GM18867 (cell line): Measurements from ENCODE around the gene NRBP1.
A peak's percentile ranks its signal among the peaks of the same experiment; 100 is the strongest.

Source experiments
- ATAC-seq: cut with Tn5 transposase; IDR thresholded peaks from one replicate; pipeline ENCODE4 v1.9.1; 2021; ENCODE audit warnings: mild to moderate bottlenecking, moderate library complexity; ENCODE audit not compliant: unreplicated experiment

NRBP1 gene

DNA sequence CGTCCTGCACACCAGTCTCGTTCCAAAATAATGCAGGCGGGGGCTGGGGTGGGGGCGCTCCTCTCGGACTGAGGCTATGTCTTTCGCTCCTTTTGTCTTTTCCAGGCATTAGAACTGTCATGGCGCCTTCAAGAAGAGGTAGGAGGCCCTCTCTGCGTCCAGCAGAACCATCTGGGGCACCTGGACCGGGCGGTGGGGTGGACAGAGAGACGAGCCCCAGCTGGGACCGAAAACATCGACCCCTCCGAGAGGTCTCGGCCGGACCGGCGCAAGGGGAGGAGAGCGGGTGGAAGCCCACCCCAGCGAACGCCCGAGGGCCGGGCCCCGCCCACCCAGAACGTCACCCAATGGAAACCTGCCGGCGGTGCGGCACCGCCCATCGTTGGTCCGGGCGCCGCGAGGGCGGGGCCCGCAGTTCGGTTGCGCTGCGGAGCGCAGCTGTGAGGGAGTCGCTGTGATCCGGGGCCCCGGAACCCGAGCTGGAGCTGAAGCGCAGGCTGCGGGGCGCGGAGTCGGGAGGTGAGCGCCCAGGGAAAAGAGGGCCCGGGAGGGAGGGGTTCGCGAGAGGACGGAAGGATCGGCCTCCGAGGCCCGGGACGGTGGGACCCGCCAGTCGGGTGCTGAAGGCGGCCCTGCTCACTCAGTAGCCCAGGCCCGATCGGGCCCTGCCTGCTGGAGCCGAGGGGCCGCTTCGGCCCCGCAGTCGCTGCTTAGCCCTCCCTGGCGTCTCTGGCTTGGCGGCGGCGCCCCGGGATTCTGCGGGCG, at the start of gene NRBP1:
Gene NRBP1, plus strand, starts transcription at position 419 of the 765 bp plus-strand sequence. CDS start 4,643 bp downstream, outside the sequence.
- peak; percentile 85 for ATAC-seq

DNA sequence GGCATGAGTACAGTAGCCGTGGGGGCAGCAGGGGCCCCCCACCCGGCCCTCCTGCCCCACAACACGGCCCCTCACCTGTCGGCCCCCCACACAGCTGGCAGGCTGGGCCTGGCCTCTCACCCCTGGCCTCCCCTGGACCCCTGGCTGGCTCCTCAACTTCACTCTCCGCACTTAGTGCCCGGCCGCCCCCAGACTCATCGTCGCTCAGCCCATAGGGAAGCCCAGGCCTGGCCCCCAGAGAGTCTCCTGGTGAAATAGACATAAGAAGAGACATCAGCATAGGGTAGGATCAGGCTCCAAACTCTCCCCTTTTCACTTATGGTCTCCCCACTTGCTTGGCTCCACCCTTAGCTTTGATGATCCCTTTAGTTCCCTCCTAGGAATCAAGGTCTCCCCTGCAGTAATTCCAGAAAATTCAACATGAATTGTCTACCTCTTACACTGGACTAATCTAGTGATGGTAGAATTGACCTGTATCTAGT, 49.6 kb upstream of the NRBP1 start:
- no peak for ATAC-seq

DNA sequence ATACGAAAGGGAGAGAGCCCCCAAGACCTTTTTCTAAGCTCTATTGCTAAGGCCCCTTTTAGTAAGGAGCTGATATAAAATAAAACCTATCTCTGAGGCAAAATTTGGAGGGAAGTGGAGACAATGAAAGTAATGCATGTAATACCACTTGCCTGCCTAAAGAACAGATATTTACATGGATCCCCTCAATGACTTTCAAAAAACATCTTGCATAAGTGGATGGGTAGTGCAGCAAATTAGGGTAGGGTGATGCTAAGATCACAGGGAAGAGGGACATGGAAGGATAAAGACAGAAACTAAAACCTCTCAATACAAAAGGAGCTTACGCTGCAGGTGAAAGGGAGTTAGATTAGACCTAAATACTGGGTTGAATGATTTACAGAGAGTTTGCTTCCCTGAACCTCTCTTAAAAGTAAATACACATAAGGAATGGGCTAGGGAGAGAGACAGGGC, 49.0 kb upstream of the NRBP1 start:
- ATAC-seq = no peak

DNA sequence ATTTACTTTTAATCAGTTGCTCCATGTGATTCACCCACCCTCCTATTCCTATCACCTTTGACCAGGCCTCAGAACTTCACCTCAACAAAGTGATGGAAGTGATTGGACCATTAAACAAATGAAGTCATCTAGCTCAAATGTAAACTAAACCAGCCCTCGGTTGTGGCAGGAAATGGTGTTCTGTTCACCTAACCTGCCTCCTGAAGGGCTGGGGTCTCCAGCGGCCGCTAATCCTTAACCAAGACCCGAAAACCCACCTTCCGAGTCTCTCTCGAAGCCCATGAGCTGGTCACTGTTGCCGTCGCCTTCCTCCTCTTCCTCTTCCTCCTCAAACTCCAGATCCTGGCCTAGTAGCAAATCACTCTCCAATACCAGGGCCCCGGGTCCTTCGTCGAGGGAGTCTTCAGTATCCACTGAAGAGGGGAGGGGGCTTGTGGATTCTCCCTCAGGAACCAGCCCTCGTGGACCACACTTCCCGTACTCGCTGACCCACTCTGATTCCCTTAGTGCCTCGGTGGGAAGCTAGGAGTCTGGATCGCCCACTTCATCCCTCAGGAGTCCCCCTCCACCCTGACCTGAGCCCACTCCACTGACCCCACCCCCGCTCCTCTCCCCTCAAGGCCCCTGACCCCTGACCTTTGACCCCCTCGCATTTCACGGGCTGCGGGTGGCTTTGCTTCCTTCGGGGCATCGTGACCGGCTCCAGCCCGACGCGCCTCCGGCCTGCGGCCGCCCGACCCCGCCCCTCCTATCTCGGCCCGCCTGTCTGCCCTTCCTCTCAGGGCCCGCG, 48.4 kb upstream of the NRBP1 start:
- ATAC-seq = peak; percentile 34

DNA sequence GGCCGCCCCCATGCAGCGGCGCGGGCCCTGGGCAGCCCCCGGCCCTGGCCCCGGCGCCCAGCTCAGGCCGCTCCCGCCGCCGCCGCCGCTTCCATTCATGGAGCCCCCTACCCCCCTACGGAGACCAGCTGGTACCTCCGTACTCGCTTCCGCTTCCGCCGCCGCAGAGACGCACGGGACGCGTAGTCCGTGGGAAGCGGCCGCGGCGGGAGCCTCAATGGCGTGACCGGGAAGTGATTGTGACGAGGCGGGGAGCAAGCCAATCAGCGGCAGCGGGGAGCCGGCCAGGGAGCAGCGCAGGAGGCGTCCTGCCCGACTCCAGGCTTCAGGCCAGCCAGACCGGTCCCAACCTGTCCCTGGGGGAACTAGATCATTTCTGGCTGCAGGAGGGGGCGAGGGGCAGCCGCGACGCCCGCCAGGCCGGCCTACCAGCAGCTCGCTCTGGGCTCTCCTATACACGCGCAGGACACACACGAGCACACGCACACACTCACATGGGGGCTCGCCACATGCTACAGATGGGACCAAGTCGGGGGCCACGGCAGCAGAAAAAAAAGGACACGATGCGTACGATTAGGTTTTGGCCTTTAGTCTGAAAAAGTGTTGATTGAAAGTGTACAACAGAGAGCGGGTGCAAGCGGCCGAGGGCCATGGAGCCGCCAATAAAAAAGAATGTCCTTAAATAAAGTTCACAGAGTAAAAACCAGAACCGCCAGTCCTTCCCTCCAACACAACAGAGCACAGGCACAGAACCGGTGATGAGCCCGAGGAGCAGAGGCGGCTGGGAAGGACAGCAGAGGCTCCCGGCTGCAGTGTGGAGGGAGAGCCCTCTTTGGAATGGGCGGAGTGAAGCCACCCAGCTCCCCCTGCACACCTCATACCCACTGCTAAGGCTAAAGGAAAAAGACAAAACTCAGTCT, 47.5 kb upstream of the NRBP1 start, which contains the start of gene ZNF513:
Gene ZNF513, minus strand, starts transcription at position 109 of the 920 bp plus-strand sequence. CDS start 208 bp downstream, outside the sequence.
- peak; percentile 80 for ATAC-seq

DNA sequence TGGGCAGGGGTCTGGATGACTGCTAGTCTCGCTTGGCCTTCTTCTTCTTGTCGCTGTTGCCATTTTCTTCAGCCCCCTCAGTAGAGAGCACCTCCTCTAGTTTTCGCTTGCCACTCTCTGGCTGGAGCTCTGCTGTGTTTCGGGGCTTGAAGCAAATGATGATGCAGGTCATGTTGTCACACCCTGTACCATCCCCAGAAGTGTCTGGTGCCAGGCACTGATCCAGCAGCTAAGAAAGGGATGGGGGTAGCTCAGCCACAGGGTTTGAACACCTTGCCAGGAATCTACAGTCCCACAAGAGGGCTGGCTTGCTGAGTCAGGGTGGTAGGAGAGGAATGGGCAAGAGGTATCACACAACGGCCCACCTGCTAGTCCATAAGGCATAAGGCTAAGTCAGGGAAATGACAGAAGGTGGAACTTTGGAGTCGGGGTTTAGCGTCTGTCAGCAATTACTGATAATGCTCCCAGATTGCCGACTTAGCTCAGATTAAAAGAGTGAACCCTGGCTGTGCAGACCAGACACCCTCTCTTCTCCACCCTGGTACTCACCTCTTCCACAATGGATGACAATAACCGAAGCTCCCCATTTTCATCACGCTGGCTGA, 46.8 kb upstream of the NRBP1 start:
- ATAC-seq = no peak

DNA sequence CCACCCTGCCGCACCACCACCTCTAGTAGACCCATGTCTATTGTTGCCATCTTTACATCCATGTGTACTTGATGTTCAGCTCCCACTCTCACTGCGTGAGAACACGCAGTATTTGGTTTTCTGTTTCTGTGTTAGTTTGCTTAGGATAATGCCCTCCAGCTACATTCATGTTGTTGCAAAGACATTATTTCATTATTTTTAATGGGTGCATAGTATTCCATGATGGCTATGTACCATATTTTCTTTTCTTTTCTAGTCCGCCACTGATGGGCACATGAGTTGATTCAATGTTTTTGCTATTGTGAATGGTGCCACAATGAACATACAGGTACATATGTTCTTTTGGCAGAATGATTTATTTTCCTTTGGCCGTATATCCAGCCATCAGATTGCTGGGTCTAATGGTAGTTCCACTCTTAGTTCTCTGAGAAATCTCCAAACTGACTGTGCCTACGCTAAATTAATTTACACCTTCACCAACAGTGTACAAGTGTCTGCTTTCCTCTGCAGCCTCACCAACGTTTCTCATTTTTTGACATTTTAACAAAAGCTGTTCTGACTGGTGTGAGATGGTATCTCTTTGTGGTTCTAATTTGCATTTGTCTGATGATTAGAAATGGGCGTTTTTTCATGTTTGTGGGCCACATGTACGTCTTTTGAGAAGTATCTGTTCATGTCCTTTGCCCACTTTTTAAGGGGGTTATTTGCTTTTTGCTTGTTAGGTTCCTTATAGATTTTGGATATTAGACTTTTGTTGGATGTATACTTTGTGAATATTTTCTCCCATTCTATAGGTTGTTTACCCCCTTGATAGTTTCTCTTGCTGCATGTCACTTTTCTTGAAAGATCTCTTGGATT, 37.4 kb upstream of the NRBP1 start:
- no peak for ATAC-seq

DNA sequence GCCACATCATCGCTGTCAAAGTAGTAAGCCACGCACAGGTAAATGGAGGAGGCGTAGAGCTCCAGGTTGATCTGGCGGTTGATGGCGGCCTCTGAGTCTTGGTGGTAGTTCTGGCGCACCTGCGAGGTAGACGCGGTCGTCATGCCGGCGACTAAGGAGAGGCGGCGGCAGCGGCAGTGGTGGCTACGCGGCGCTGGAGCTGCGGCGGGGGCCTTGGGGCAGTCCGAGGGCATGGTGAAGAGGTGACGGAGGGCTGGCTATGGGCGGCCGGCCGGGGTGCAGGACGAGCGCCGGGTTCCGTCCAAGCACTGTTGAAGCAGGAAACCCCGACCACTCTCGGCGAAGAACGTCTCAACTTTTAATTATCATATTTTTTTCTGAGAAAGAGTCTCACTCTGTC, 35.2 kb upstream of the NRBP1 start:
- ATAC-seq = no peak

DNA sequence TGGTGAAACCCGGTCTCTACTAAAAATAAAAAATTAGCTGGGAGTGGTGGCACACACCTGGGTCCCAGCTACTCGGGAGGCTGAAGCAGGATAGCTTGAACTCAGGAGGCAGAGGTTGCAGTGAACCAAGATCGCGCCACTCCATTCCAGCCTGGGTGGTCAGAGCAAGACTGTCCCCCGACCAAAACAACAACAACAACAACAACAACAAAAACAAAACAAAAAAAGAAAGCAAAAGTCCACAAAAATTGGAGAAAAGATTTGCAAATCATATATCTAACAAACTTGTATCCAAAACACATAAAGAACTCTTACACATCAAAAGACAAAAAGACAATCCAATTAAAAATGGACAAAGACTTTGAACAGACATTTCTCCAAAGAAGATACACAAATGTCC, 29.5 kb upstream of the NRBP1 start:
- no peak for ATAC-seq

DNA sequence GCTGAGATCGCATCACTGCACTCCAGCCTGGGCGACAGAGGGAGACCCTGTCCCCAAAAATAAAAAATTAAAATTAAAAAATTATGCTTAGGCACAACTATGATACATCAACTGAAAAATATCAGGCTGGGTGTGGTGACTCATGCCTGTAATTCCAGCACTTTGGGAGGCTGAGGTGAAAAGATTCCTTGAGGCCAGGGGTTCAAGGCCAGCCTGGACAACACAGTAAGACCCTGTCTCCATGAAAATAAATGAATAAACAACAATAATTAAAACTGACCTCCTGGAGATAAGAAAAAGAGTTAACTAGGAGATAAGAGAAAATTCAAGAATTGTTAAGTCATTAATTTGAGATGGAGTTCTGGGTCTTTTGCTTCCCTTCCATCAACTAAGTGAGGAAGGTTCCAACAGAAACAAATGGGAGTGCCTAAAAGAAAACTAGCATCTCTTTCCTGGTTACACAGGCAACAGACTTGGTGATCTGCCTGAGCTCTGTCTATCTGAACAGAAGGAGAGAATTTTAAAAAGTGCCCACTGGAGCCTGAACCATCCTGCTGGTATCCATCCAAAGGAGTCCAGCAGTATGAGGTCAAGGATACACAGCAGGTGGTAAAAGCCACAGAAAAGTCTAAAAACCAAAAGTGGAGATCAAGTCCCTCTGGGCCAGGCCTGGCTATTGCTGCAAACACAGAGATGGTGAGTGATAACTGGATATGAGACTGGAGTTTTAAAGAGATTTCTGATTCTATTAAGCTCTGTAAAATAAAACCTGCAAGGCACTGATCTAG, 27.9 kb upstream of the NRBP1 start:
- ATAC-seq = no peak

DNA sequence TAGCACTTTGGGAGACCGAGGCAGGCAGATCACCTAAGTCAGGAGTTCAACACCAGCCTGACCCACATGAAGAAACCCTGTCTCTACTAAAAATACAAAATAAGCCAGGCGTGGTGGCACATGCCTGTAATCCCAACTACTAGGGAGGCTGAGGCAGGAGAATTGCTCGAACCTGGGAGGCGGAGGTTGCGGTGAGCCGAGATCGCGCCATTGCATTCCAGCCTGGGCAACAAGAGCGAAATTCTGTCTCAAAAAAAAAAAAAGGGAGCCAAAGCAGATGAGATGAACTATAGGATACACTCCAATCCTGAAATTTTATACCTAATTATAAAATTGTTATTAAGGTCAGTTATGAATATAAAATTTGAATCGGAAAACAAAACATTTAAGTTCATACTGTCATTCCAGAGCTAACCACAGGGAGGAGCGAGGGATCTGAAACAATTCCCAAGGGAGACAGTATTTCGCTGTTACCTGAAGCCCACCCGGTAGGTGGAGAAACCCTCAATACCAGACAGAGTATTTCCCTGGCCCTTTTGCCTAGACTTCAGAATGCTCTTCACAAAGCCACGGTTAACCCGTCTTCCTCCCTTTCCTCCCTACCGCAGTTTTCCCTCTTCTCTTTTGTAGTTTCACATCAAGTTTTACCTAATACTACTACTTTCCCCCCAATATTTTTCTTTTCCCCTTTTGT, 20.5 kb upstream of the NRBP1 start:
- ATAC-seq = no peak

DNA sequence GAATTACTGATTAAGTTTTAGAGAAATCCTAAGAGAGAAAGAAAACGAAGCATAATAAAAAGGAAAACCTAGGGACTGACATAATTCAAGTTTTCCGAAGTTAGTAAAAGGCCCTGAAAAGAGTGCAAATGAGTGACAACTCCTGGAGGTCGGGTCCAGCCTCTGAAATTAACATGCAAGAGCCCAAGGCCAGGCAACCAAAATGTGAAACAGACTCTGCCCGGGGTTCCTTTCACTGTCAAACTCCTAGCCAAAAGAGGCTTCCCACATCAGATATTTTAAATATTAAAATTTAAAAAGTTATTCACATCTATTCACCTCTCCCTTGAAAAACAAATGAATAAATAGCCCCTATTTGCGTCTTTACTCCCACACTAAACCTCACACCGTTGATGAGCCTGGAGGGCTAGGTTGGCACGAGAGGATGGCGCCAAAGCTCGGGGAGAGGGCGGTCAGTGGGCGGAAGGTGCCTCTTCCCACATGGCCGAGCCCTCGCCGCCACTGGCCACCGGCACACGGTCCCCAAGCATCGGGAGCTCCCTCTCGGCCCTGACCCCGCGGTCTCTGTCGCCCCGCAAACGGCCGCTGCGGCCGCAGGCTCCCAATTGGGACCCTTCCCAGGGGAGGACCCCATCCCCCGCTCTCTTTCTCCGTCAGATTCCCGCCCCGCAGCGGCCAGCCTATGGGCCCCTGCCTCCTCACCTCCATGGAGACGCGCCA, 19.7 kb upstream of the NRBP1 start:
- peak; percentile 26 for ATAC-seq

DNA sequence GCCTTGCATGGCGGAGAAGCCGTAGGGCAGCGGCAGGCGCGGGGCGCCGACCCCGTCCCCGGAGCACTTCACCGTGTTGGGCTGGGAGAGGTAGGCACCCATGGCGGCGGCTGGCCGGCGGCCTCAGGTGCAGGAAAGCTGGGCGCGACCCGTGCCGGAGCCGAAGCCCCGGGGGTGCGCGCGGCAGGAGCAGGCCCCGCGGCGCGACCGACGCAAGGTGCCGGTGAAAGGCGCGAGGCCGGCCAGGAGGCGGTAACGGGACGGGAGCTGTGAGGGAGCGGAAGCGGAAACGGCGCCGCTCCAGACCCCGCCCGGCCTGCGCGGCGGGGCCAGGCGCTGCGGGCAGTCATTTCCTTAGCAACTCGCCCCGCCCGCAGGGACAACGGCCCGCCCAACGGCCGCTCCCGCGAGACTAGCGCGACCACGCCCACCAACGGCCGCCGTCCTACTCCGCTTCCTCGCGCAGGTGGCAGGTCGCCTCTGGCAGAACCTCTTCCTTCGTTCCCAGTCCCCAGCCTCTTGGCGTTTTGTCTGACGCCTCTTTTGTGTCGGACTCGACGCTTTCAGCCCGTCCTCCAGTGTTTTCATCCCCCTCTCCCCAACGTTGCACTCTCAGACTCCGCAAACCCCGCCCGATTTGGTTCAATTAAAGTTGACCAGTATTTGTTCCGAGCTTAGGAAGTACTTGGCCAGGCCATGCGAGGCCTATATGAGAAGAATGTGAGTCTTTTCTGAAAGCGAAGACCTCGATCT, 18.9 kb upstream of the NRBP1 start, which contains the start of gene PPM1G:
Gene PPM1G, minus strand, starts transcription at position 271 of the 753 bp plus-strand sequence. Its CDS starts 169 bp downstream, at position 102.
- ATAC-seq = peak; percentile 93

DNA sequence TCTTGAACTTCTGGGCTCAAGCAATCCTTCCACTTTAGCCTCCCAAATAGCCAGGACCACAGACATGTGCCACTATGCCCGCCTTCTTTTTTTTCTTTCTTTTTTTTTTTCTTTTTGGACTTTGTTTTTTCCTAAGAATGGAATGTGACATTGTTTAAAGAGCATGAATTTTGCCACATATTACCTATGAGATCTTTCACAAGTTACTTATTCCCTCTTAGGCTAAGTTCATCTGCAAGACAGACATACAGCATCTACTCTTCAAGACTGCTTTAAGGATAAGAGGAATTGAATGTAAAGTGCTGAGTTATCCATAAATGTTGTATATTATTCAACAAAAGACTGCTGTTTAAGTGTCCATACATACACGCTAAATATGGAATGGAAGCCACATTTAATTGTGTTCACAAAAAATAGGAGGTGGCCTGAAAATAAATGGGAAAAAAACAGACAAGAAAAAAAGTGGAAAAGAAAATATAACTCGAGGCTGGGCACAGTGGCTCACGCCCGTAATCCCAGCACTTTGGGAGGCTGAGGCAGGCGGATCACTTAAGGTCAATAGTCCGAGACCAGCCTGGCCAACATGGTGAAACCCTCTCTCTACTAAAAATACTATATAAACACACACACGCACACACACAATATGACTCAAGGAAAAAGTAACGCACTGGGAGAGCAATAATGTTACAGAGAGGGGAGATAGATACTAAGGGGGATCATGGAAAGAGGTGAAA, 15.8 kb upstream of the NRBP1 start:
- ATAC-seq = no peak

DNA sequence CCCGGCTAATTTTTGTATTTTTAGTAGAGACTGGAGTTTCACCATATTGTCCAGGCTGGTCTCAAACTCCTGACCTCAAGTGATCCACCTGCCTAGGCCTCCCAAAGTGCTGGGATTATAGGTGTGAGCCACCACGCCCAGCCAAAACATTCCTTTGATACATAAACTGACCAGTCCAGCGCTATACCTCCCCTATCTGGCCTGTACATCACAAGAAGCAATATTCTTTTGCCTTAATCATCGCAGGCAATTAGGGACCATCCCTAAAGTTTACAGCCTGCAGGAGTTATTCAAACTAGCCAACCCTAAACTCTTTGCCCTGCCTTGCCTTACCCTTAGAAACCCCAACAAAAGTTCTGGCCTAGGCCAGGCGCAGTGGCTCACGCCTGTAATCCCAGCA, 12.3 kb upstream of the NRBP1 start:
- ATAC-seq = no peak

DNA sequence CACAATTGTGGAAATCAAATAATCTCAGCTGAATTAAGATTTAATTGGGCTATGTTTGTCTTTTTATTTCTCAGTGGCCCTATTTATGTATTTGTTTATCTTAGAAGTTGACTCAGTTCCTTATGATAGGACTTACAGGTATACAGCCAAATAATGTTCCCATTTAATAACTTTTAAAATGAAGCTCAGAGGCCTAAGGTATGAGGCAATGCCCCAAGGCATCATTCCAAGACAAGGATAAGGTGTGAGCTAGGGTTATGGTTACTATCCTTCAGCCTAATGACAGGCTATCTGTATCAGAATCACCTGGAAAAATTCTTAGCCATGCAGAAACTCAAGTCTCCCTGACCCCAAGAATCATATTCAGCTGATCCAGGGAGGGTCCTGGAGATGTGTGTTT, 7.4 kb upstream of the NRBP1 start:
- ATAC-seq = no peak
